GM12872 (cell line): Measurements from ENCODE around the gene CORO6.

Experiments used
- TF ChIP-seq, protein P1 (sequence below): IDR thresholded peaks from 3 replicates; pipeline ENCODE4 v1.5.1; 2011; ENCODE audit warnings: low read depth, mild to moderate bottlenecking, low read length, moderate library complexity; ENCODE audit not compliant: insufficient read depth

Gene CORO6

DNA sequence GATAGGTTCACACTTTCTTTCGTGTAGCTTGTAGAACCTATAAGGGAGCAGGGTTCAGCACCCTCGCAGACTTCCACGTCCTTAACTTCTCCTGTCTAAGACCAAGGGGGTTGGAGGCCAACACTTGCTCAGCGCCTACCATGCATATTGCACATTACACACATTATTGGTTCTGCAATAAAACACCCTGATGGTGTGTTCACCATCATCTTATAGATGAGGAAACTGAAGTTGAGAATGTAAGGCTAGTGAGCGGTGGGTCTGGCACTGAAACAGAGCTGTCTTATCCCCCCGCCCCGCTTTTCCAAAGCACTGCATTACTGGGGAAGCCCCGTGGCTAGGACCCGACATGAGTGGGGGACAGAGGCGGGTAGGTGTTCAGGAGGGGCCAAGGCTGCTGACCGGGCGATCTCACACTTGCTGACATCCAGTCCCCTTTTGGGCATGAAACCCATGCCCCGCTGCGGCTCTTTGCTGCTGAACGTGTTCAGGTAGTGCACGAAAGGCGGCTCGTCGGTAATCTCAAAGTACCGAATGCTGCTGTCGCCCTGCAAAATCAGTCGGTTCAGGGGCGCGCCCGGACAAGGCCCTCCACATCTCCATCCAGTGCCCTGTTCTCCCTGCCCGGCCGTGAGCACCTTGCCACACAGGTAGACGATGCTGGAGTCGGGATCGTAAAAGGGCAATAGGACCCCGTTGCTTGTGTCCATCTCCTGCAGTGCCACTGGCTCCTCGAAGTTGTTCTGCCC is 6.2 kb downstream of the CORO6 start:
- TF ChIP-seq, protein P1, sequence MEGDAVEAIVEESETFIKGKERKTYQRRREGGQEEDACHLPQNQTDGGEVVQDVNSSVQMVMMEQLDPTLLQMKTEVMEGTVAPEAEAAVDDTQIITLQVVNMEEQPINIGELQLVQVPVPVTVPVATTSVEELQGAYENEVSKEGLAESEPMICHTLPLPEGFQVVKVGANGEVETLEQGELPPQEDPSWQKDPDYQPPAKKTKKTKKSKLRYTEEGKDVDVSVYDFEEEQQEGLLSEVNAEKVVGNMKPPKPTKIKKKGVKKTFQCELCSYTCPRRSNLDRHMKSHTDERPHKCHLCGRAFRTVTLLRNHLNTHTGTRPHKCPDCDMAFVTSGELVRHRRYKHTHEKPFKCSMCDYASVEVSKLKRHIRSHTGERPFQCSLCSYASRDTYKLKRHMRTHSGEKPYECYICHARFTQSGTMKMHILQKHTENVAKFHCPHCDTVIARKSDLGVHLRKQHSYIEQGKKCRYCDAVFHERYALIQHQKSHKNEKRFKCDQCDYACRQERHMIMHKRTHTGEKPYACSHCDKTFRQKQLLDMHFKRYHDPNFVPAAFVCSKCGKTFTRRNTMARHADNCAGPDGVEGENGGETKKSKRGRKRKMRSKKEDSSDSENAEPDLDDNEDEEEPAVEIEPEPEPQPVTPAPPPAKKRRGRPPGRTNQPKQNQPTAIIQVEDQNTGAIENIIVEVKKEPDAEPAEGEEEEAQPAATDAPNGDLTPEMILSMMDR = no peak

DNA sequence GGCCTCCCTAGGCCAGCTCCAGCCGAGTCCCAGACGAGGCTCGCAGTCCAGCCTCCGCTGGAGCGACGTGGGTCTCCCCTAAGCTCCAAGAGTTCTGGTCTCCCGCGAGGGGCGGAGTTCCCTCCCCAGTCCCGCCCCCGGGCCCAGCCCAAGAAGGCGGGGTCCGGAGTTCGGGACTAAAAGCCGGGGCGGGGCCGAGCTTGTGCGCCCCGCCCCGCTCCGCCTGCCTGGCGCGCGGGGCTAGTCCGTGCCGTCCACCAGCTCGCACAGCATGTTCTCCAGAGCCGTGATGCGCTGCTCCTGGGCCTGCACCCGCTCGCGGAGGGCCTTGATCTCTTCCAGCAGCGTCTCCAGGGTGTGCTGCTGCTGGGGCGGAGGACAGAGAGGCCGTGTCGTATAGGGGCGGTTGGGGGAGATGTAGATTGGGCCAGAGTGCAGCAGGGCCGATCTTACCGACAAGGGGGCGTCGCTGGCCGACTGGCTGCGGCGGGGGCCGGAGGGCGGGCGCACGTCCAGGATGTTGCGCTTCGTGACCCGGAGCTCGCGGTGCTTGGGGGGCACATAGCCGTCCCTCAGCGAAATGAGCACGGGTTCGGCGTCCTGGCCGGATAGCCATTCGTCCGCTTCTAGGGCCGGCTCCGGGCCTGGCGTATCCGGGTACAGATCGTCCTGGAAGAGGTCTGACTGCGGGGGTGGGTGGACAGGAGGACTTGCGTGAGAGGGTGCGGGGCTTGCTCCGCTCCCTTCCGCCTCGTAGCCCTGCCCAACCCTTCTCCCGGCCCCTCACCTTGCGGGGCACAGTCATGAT is 7.0 kb downstream of the CORO6 start:
- TF ChIP-seq, protein P1 = no peak

DNA sequence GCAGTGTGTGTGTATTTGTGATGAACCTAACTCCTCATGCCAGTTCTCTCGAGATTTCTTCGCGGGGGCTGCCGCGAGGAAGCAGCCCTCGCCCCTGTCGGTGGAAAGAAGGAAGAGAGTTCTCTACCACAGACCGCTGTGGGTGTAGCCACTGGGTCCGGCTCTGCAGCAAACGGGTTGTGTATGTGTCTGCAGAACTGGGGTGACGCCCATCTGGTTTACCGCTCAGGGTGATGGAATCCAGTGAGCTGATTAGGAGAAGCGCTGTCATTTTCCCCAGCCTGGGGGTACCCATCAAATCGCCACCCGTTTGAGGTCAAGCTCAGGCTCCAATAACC is 7.7 kb downstream of the CORO6 start:
- TF ChIP-seq, protein P1 = 0 out of 3 replicates have a peak, but pooled peaks have one; percentile 2

DNA sequence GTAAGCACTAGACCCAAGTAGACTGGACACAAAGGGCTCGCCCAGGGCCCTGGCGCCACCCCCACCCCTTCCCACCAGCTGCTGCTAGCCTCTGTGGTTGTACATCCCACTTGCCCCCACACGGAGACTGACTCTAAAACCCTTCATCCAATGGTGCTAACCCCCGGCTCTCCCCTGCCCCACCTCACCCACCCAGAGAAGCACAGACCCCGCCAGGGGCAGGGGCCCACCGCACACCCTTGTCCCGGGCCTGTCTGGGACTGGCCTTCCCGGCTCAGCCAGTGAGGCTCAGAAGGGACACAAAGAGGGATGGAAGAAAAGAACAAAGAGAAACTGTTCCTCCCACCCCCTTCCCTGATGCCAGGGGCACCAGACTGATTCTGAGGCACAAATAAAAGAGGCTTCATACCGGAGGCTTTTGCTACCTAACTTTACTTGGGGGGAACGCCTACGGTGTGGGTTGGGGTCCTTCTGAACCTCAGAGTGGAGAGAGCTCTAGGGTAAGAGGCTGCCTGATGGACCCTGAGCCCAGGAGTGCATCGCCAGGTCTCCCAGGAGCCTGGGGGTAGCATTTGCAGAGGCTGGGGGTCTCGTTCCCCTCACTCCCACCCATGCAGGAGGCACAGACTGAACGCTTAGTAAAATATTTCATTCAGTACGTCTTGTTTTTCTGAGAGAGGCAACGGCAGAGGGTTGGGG is 8.2 kb downstream of the CORO6 start:
- TF ChIP-seq, protein P1 = no peak

DNA sequence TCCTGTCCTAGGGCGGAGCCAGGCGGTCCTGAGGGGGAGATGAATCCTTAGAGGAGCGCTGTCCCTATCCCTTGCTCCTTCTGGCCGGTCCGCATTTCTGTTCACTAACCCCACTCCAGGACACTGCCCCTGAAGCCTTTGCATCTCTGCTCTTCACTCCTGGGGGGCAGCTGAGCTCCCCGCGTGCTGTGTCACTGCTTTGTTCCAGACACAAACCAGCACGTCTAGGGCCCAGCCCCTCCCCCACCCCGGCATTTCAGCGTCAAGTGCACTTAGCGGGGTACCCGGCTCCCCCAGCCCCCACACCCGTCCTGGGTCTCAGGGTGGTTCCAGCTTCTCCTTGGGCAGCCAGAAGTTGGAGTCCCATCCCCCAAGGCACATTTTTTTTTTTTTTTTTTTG is 8.9 kb downstream of the CORO6 start:
- TF ChIP-seq, protein P1 = no peak

DNA sequence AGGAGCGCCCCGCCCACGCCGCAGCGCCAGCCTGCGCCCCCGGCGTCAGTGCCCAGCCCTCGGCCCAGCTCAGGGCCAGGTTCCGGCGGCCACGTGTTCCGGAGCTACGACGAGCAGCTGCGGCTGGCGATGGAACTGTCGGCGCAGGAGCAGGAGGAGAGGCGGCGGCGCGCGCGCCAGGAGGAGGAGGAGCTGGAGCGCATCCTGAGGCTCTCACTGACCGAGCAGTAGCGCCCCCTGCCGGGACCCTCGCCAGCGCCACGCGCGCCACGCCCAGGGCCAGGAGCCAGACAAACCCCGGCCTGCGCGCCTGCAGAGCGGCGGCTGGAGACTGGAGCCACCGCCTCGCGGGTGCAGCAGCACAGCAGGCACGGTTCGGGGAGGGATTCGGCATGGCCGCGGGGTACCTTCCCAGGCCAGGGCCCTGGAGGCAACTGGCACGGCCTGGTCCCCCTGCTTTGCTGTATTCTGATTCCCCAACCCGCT is 9.3 kb downstream of the CORO6 start:
- TF ChIP-seq, protein P1 = peak; percentile 82
